Stimulated activated CD4-positive, alpha-beta T cell treated with anti-CD3 and anti-CD28 coated beads, Interleukin-15, amount 100 ng/mL, for 24 hours (primary cell): ENCODE measurements around the gene PIGU.
"Not testable (repeated sequence)": the region's sequence is repeated elsewhere in the genome, so short reads cannot be mapped to it uniquely, and the experiment has no call there.

ENCODE experiments used
- DNase-seq: peaks from one replicate; pipeline ENCODE4 v3.0.0-alpha.2; 2020

Gene PIGU

DNA sequence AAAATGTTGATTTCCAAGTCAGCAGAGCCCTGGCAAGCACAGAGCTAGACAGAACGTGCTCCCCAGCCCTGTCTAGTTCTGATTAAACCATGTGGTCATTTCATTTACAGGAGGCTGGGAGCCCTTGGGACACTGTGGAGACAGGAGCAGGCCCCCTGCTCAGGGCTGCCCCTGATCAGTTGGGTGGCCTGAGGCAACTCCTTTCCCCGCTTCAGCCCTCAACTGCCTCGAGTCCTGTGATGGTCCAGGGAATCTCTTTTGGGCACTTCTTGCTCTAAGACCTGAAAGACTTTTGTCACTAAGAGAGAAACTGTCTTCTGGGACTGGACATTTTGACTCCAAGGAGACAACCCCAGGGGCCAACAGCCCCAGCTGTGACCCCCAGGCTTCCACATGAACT, 147.2 kb downstream of the PIGU start:
- DNase-seq: no peak

GRCh38 chr20:34528921-34529297, 148.0 kb downstream of the PIGU start:
- DNase-seq: no peak

DNA sequence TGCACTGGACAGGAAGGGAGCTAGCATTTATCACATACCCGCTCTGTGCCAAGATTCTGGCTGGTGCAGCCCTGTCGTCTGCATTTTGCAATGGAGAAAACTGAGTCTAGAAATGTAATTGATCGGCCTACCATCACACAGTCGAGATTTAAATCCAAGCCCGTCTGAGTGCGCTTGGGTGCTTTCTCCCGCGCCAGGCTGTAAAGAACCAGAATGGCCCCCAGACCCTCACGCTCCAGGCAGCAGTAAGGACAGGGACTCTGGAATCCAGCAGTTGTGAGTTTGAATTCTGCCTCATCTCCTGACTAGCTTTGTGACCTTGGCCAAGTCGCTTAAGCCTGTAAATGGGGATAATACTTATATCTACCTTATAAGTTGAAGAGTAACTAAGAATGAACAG, 149.9 kb downstream of the PIGU start:
- DNase-seq: no peak

DNA sequence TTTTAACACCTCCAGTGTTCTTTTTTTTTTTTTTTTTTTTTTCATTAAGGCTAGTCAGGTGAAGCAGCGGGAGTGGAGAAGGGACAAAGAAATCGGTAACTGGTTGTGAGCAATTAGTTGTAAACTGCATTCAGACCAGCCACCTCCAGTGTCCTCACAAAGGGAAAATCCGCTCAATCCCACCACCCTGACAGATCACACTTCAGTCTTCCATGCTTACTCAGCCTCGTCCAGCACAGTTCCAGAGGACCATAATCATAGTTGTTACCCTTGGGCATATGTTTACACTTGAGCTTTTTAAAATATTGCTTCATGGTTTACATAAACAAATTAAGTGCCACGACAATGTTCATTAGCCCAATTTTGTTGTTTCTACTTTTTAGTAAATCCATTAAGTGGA, 150.4 kb downstream of the PIGU start:
- DNase-seq: no peak

GRCh38 chr20:34525709-34526416, 151.0 kb downstream of the PIGU start:
- no peak for DNase-seq

DNA sequence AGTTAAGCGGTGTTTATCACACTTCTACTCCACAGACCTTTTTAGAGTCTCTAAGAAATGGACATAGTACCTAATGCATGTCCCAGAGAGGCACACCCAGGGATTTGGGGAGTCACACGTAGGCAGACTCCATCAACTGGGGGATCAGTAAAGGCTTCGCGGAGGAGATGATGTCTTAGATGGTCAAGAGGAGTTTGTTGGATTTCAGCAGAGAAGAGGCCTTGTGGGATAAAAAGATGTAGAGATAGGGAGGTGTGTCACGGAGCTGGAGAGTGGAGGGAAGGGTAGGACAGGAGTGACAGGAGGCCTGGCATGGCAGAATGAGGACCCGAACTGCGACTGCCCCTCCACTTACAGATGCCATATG, 151.6 kb downstream of the PIGU start:
- no peak for DNase-seq

GRCh38 chr20:34524426-34524825, 152.5 kb downstream of the PIGU start:
- no peak for DNase-seq

DNA sequence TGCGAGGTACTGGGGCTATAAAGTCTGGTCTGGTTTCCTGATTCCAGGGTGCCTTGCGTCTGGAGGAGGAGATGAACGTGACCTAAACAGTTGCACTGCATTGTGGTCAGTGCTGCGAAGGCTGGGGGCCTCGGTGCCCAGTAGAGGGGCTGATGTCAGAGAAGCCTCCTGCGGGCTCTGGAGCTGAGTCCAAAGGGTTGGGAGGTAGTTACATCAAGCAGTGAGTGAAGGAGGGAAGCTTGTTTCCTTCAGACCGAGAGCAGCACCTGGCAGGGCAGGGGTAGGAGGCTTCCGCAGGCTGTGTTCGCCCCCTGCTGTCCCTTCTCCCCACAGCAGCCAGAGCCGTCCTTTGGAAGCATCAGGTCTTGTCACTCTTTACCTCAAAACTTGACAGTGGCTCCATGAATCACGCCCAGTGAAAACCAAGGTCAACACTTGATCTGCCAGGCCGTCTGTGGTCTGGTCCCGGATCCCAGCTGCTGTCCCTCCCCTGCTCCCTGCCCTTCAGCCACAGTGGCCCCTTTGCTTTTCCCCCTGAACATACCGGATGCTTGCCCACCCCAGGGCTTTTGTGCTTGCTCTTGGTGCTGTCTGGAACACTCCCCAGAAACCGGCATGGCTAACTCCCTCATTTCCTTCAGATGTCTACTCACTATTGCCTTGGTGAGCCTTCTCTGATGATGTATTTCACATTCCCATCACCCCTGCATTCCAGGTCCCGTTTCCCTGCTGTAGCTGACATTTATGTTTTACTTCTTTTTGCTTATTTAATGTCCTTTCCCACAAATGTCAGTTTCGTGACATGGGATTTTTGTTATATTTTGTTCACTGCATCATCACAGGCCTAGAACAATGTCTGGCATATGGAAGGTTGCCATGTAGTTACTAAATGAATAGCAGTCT, 153.7 kb downstream of the PIGU start:
- peak; percentile 66 for DNase-seq

DNA sequence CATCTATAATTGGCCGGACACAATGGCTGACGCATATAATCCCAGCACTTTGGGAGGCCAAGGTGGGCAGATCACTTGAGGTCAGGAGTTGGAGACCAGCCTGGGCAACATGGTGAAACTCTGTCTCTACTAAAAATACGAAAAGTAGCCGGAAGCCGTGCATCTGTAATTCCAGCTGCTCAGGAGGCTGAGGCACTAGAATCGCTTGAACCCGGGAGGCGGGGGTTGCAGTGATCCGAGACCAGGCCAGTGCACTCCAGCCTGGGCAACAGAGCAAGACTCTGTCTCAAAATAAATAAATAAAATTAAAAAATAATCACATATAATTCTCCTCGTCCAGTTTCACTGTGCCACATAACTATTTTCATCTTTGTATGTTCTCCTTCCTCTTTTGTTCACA, 157.1 kb downstream of the PIGU start:
- DNase-seq: not testable (repeated sequence)

GRCh38 chr20:34518863-34519262, 158.0 kb downstream of the PIGU start:
- DNase-seq: not testable (repeated sequence)

DNA sequence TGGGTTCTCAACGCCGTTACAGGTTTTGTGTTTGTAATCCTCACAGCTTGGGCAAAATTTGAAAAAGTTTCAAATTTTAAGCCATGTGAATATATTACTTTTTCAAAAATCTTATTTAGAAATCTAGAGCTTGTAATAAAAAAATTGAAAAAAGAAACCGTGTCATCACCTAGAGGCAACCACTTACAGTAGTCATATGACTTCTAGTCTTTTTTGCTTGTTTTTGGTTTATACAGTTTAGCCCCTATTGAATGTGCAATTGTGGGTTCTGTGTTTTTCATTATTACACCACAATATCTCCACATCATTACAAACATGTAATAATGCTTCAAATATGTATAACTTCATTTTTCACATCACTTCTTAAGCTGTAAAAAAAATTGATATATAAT, 159.8 kb downstream of the PIGU start:
- no peak for DNase-seq

DNA sequence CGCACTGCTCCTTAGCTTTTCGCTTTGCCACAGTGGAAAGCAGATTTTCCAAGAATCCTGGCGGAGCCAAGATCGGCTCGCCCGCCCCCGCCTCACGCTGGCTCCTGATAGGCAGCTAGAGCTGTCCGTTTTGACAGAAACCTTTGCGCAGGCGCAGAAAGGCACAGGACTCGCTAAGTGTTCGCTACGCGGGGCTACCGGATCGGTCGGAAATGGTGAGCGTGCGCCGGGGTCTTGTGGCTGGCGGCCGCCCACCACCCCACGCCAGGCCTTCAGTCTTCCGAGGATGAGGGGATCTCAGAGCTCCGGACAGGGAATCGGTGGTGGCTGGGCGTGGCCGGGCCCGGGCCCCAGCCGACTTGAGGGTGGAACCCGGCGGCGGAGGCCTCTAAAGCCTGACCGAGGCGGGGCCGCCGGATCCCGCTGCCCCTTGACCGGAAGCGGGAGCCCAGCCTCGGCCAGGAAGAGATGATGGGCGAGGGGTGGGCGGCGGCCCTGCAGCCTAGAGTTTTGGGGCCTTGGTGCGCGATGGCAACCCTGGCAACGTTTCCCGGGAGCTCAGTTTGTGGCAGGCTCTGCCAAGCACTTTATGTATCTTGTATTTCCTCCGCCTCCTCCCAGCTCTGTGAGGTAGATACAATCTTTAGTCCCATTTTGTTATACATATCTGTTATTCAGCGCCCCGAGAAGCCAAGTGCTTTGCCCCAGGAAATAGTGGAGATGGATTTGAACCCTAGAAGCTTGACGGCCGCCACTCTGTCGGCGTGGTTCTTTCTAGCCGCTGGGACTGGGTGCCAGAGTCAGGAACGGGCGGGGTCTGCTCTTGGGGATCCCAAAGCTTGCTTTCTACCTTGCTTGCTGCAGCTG, 160.4 kb downstream of the PIGU start, which contains the start of gene DYNLRB1:
Gene DYNLRB1, plus strand, starts transcription at position 176 of the 867 bp plus-strand sequence. Its CDS starts 37 bp downstream, at position 213.
- DNase-seq: peak; percentile 98

DNA sequence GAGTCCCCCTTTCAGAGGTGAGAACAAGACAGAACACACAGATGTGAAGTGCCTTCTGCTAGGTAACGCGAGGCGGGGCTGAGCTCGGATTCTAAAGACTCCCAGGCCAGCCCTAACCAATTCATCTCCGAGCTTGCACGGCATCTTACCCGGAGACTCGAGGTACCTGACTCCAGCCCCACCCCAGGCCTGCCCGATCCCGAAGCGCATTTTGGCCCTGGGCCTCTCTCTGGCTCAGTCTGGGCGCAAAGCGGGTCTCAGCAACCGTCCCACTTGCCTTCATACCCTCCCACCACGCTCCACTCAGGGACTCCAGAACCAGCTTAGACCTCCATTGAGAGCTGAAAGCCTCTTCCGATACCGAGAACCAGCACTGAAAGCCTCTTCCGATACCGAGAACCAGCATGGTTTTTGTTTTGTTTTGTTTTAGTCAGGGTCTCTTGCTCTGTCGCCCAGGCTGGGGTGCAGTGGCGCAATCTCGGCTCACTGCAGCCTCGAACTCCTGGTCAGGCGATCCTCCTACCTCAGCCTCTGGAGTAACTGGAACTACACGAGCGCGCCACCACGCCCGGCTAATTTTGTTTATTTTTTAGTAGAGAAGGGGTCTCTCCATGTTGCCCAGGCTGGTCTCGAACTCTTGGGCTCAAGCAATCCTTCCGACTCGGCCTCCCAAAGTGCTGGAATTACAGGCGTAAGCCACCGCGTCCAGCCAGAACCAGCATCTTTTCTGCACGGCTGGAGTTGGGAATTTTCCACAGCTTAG, 161.2 kb downstream of the PIGU start:
- peak; percentile 79 for DNase-seq

- DNase-seq: no peak
These were observed 161.9 kb downstream of the PIGU start for GRCh38 chr20:34514897-34515483.

- not testable (repeated sequence) for DNase-seq
These were observed 162.9 kb downstream of the PIGU start for GRCh38 chr20:34514034-34514433.

GRCh38 chr20:34512955-34513419, 163.9 kb downstream of the PIGU start:
- DNase-seq: no peak

DNA sequence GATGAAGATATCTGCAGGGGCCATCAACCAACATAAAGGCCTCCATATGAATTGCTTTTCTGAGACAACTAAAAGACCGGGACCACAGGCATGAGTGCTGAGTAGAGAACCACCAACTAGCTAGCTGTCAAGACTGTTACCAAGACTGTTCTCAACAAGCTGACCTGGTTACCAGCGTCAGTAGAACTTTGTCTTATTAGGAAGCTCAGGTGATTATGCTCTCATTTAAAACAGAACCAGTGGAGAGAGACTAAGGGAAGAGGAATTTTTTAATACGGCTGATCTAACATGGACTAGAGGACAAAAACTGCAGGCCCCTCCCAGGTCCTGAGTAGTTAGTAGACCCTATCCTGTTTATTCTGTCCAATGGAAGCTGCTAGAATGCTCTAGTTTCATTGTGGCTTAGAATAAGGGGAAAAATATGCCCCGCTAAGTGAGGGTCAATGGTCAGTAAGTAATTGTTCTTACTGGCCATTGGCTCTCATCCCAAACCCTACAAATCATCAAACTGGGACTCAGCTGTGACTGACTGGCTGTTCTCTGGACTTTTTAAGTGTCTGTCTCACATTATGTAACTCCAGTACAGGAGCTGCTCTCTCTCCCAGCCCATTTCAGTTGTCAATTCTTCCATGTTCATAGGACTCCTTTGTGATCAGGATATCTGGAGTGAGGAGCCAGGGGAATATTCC, 164.5 kb downstream of the PIGU start:
- DNase-seq: no peak

DNA sequence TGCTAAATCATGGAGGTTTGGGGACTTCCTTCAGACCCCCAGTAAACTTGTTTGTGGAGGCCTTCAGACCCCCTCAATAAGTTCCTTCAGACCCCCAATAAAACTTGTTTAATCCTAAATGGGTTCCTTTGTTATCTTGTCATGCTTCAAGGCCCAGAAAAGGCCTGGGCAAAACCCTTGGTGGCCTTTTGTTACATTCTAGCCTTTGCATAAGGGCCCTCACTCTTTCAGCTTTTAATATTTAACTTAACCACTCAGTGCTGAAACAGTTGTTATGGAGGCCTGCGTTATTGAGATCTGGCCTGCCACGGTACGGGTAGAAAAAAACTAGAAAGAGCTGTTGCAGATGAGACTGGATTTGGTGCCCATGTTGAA, 165.0 kb downstream of the PIGU start:
- no peak for DNase-seq

- DNase-seq: no peak
These were observed 166.3 kb downstream of the PIGU start for GRCh38 chr20:34510575-34510974.
